ENCODE measurements around the gene FBXW11.

The FBXW11 gene

DNA sequence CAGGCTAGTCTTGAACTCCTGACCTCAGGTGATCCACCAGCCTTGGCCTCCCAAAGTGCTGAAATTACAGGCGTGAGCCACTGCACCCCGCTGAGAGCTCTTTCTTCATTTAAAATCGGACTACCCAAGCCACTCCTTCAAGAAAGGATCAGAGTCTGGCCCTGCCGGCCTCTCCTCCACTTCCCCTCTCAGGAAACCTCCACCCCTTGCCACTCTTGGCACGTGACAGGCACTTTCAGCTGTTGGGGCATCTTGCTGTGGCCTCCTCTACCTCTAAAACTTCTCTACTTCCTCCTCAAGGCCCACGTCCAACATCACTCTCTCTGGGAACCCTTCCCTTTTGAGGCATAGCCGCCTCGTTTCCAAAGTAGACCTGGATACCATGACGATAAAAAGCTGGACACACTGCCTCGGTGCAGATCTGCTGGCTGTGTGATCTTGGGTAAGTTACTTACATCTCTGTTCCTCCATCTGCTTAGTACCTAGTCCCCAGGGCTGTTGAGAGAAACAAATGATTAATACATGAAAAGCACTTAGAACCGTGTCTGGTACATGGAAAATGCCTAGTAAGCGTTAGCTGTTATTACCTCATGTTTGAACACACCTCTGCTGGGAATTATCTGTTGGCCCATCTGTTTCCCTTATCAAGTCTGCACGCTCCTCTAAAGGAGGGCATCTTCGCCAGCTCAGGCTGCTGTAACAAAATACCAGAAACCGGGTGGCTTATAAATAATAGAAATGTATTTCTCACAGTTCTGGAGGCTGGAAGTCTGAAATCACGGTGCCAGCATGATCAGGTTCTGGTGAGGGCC lies 165.5 kb downstream of the FBXW11 start:
- DNase-seq (ENCODE audit: low spot score) = no peak

DNA sequence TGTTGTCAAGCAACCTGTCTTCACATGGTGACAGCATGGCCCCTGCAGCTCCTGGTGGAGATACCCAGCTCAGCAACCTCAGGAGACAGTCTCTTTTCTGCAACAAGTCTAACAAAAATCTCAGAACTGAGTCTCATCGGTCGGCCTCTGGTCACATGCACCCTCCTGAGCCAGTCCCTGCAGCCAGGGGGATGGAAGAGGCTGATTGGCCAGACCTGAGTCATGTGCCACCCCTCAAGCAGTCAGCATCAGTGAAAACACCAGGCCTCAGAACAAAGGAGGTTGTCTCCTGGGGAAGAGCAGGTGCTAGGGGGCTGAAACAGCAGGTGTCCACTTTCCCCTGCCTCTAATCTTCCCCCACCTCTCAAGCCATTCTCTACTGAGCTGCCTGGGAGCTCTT lies 166.4 kb downstream of the FBXW11 start:
- no peak for DNase-seq (ENCODE audit: low spot score)

DNA sequence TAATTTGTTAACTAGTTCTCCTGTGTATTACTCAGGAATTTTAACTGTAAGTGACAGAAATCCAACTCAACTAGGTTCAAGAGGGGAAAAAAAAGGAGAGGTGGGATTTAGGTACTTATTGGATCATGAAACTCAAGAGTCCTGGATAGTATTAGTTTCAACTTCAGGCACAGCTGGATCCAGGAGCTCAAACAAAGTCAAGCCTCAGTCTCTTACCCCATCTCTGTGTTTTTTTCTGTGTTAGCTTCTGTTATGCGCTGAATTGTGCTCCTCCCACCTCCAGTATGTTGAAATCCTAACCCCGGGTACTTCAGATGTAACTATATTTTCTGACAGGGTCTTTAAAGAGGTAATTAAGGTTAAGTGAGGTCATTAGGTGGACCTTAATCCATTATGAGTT lies 167.3 kb downstream of the FBXW11 start:
- no peak for DNase-seq (ENCODE audit: low spot score)

GRCh38 chr5:171838066-171838465 lies 168.4 kb downstream of the FBXW11 start:
- no peak for DNase-seq (ENCODE audit: low spot score)

GRCh38 chr5:171837522-171837921 lies 168.9 kb downstream of the FBXW11 start:
- no peak for DNase-seq (ENCODE audit: low spot score)

DNA sequence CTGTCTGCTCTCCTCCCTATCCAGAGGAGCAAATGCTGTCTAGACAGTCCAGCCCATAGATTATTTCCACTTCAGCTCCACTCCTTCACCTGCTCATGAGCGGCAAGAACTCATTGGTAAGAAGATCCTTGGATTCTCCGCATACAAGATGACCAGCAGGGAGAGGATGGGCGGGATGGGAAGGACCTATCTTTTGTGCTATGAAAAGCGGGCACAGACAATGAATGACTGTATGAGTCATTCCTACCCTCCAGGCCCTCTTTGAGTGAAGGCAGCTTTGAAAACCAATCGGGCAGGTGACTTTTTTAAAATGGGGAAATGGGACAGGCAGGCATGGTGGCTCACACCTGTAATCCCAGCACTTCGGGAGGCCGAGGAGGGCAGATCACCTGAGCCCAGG lies 171.4 kb downstream of the FBXW11 start:
- DNase-seq (ENCODE audit: low spot score) = no peak

GRCh38 chr5:171834461-171834860 lies 172.0 kb downstream of the FBXW11 start:
- DNase-seq (ENCODE audit: low spot score) = no peak

GRCh38 chr5:171832775-171833174 lies 173.7 kb downstream of the FBXW11 start:
- DNase-seq (ENCODE audit: low spot score) = no peak

- DNase-seq (ENCODE audit: low spot score) = no peak
Observed at GRCh38 chr5:171830686-171831085, 175.8 kb downstream of the FBXW11 start.

- no peak for DNase-seq (ENCODE audit: low spot score)
Observed at GRCh38 chr5:171827162-171827561, 179.3 kb downstream of the FBXW11 start.

DNA sequence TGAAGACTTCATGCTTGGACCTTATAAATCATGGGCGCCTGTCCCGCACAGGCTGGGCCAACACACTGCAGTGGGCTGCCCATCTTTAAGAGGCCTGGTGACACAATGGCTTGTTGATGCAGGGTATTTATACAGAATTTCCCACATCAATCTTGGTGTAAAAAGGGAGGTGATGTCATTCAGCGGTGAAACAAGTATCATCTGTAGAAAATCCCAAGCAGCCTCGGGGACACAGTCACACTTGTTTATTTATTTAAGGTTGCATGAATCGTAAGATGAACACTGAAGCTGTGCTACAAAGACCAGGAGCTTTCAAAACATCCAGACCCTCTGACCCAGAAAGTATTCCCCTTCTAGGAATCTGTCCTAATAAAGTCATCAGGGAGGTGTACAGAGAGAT lies 180.3 kb downstream of the FBXW11 start:
- no peak for DNase-seq (ENCODE audit: low spot score)

DNA sequence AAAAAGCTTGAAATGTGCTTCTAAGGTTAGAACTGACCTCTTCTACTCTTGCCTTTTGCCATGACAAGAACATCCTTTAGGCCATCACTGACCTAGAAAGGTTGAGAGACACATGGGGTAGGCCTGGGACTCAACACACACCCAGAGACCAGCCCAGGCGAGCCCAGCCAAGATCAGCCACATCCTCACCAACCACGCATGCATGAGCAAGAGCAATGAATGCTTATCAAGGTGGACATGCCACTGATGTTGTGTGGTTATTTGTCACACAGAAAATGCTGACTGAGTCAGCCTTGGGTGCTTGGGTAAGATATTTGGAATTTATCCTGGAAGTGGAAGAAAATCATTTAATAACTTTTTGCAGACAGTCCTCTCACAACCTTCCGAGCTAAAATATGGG lies 181.4 kb downstream of the FBXW11 start:
- no peak for DNase-seq (ENCODE audit: low spot score)

- DNase-seq (ENCODE audit: low spot score) = no peak
Observed at GRCh38 chr5:171823269-171823668, 183.2 kb downstream of the FBXW11 start.

- DNase-seq (ENCODE audit: low spot score) = no peak
Observed at GRCh38 chr5:171821286-171821685, 185.2 kb downstream of the FBXW11 start.

GRCh38 chr5:171820561-171820960 lies 185.9 kb downstream of the FBXW11 start:
- no peak for DNase-seq (ENCODE audit: low spot score)

- no peak for DNase-seq (ENCODE audit: low spot score)
Observed at GRCh38 chr5:171816666-171817065, 189.8 kb downstream of the FBXW11 start.

- DNase-seq (ENCODE audit: low spot score) = no peak
Observed at GRCh38 chr5:171813813-171814490, 192.5 kb downstream of the FBXW11 start.

- no peak for DNase-seq (ENCODE audit: low spot score)
Observed at GRCh38 chr5:171813270-171813669, 193.2 kb downstream of the FBXW11 start.
